IMR-90 (cell line): ENCODE data around the gene ZNF550. TPM values are rescaled to one million over a fixed set of nuclear protein-coding genes. Genes with fewer than 3 reads are reported as not detected.

Experiments used
- ATAC-seq: fragments of 200-7000 bp; cut with Tn5 transposase; 2 replicates; pipeline ENCODE4 v1.9.1; 2020; ENCODE audit warnings: low read depth, mild to moderate bottlenecking, moderate library complexity
- BruUV-seq: library from RNA; stranded (reverse); fragments of 400-500 nt; replicated peaks from 2 replicates; lab custom pipeline; 2021; lab: Mats Ljungman, UMichigan
- CTCF ChIA-PET: fragments of 300-600 bp; formaldehyde crosslinking; extraction: SDS; loops from one replicate; lab custom pipeline; 2021; ENCODE audit warnings: antibody characterized with exemption; lab: Yijun Ruan, JAX
- POLR2A ChIA-PET: fragments of 300-600 bp; sonication (Branson Sonifier 250); formaldehyde crosslinking; loops from one replicate; lab custom pipeline; 2022; ENCODE audit warnings: antibody characterized with exemption; ENCODE audit not compliant: unreplicated experiment; lab: Charles Lee
- DNase-seq: peaks from one replicate; pipeline ENCODE4 v3.0.0; 2013
- H2AFZ ChIP-seq: replicated peaks from 2 replicates; pipeline ENCODE3; 2013; ENCODE audit warnings: low read length, mild to moderate bottlenecking; ENCODE audit not compliant: poor library complexity
- H2AK5ac ChIP-seq: 2 replicates; pipeline ENCODE4 v1.6.1; 2013; ENCODE audit warnings: low read depth, low read length, inconsistent platforms
- H2AK9ac ChIP-seq: replicated peaks from 2 replicates; pipeline ENCODE3; 2013; ENCODE audit warnings: mild to moderate bottlenecking, low read depth, low read length, moderate library complexity; ENCODE audit not compliant: poor library complexity
- H2BK120ac ChIP-seq: 2 replicates; pipeline ENCODE4 v1.6.1; 2013; ENCODE audit warnings: low read depth, low read length, inconsistent platforms
- H2BK15ac ChIP-seq: 3 replicates; pipeline ENCODE4 v1.6.1; 2013; ENCODE audit warnings: low read depth, low read length, inconsistent platforms
- H2BK20ac ChIP-seq: 2 replicates; pipeline ENCODE4 v1.6.1; 2013; ENCODE audit warnings: low read depth, mild to moderate bottlenecking, inconsistent platforms, low read length, moderate library complexity
- H2BK5ac ChIP-seq: 2 replicates; pipeline ENCODE4 v1.6.1; 2013; ENCODE audit warnings: mild to moderate bottlenecking, low read depth, low read length, inconsistent platforms; ENCODE audit not compliant: poor library complexity, severe bottlenecking
- H3K14ac ChIP-seq: replicated peaks from 2 replicates; pipeline ENCODE4 v1.6.1; 2013; ENCODE audit warnings: low read depth, low read length, inconsistent platforms
- H3K18ac ChIP-seq: 2 replicates; pipeline ENCODE4 v1.6.1; 2013; ENCODE audit warnings: low read depth, low read length, control low read depth
- H3K23ac ChIP-seq: 2 replicates; pipeline ENCODE4 v1.6.1; 2013; ENCODE audit warnings: low read depth, low read length, inconsistent platforms
- H3K27ac ChIP-seq: 2 replicates; pipeline ENCODE4 v1.5.1; 2013; ENCODE audit warnings: mild to moderate bottlenecking, control low read depth, low read length; ENCODE audit not compliant: insufficient read depth
- H3K27me3 ChIP-seq: 2 replicates; pipeline ENCODE4 v1.6.1; 2013; ENCODE audit warnings: low read length; ENCODE audit not compliant: control insufficient read depth, insufficient read depth
- H3K36me3 ChIP-seq: 2 replicates; pipeline ENCODE4 v1.6.1; 2013; ENCODE audit warnings: low read length, mixed read lengths; ENCODE audit not compliant: control insufficient read depth, insufficient read depth
- H3K4ac ChIP-seq: 2 replicates; pipeline ENCODE4 v1.6.1; 2013; ENCODE audit warnings: low read depth, low read length, inconsistent platforms
- H3K4me1 ChIP-seq: 2 replicates; pipeline ENCODE4 v1.6.1; 2013; ENCODE audit warnings: low read length, mixed read lengths; ENCODE audit not compliant: control insufficient read depth, insufficient read depth
- H3K4me2 ChIP-seq: 2 replicates; pipeline ENCODE4 v1.6.1; 2013; ENCODE audit warnings: low read depth, mild to moderate bottlenecking, control low read depth, low read length, moderate library complexity
- H3K4me3 ChIP-seq: 2 replicates; pipeline ENCODE4 v1.5.1; 2013; ENCODE audit warnings: low read depth, mild to moderate bottlenecking, control low read depth, low read length, moderate library complexity; ENCODE audit not compliant: insufficient read depth
- H3K56ac ChIP-seq: 2 replicates; pipeline ENCODE4 v1.6.1; 2013; ENCODE audit warnings: low read length, inconsistent platforms; ENCODE audit not compliant: insufficient read depth; ENCODE audit errors: extremely low read depth
- H3K79me1 ChIP-seq, 2 experiments: 2 replicates each; pipeline ENCODE4 v1.6.1; 2013; ENCODE audit warnings: low read length in 2 of 2, inconsistent platforms in 1 of 2, low read depth in 1 of 2
- H3K9ac ChIP-seq: 2 replicates; pipeline ENCODE4 v1.6.1; 2013; ENCODE audit warnings: low read depth, low read length, control low read depth
- H3K9me1 ChIP-seq: 2 replicates; pipeline ENCODE4 v1.6.1; 2013; ENCODE audit warnings: low read length, inconsistent platforms; ENCODE audit not compliant: insufficient read depth
- H3K9me3 ChIP-seq: 2 replicates; pipeline ENCODE4 v1.6.1; 2013; ENCODE audit warnings: low read length; ENCODE audit not compliant: control insufficient read depth, insufficient read depth
- H4K20me1 ChIP-seq: 2 replicates; pipeline ENCODE4 v1.6.1; 2013; ENCODE audit warnings: low read length, inconsistent platforms; ENCODE audit not compliant: insufficient read depth
- H4K5ac ChIP-seq: 2 replicates; pipeline ENCODE4 v1.6.1; 2013; ENCODE audit warnings: mild to moderate bottlenecking, low read depth, low read length, control low read depth
- H4K8ac ChIP-seq, 2 experiments: 2 replicates each; pipeline ENCODE4 v1.6.1; 2013; ENCODE audit warnings: low read depth in 2 of 2, low read length in 2 of 2, control low read depth in 1 of 2, inconsistent platforms in 1 of 2
- H4K91ac ChIP-seq: 2 replicates; pipeline ENCODE4 v1.6.1; 2013; ENCODE audit warnings: low read depth, low read length, inconsistent platforms; ENCODE audit not compliant: insufficient read depth
- BHLHE40 ChIP-seq: fragments of 150-350 bp; IDR thresholded peaks from 2 replicates; pipeline ENCODE4 v1.6.1; 2016; ENCODE audit warnings: mild to moderate bottlenecking, low read depth, low read length
- CEBPB ChIP-seq: IDR thresholded peaks from 2 replicates; pipeline ENCODE4 v1.6.1; 2012; ENCODE audit warnings: low read depth, low read length, improper control_type of control experiment
- CHD1 ChIP-seq: IDR thresholded peaks from 2 replicates; pipeline ENCODE4 v1.6.1; 2012; ENCODE audit warnings: low read depth, low read length, improper control_type of control experiment
- CTCF ChIP-seq: conservative IDR thresholded peaks from 2 replicates; pipeline ENCODE4 v1.5.1; 2012; ENCODE audit warnings: mild to moderate bottlenecking, low read depth, low read length, improper control_type of control experiment
- ELK1 ChIP-seq: fragments of 150-350 bp; IDR thresholded peaks from 2 replicates; pipeline ENCODE4 v1.6.1; 2016; ENCODE audit warnings: low read depth, mild to moderate bottlenecking, low read length, moderate library complexity, borderline replicate concordance
- FOS ChIP-seq: fragments of 150-350 bp; IDR thresholded peaks from 2 replicates; pipeline ENCODE4 v1.6.1; 2016; ENCODE audit warnings: low read depth, low read length
- MAFK ChIP-seq: IDR thresholded peaks from 2 replicates; pipeline ENCODE4 v1.6.1; 2012; ENCODE audit warnings: low read depth, low read length, improper control_type of control experiment
- MXI1 ChIP-seq: IDR thresholded peaks from 2 replicates; pipeline ENCODE4 v1.6.1; 2012; ENCODE audit warnings: low read depth, mild to moderate bottlenecking, low read length, moderate library complexity, borderline replicate concordance
- NFE2L2 ChIP-seq: fragments of 150-350 bp; IDR thresholded peaks from 2 replicates; pipeline ENCODE4 v1.6.1; 2016; ENCODE audit warnings: low read depth, mild to moderate bottlenecking, low read length
- RCOR1 ChIP-seq: IDR thresholded peaks from 2 replicates; pipeline ENCODE4 v1.6.1; 2012; ENCODE audit warnings: mild to moderate bottlenecking, low read length, improper control_type of control experiment; ENCODE audit not compliant: insufficient replicate concordance
- RFX5 ChIP-seq: IDR thresholded peaks from 2 replicates; pipeline ENCODE4 v1.8.0; 2012; ENCODE audit warnings: low read depth, mild to moderate bottlenecking, low read length, moderate library complexity
- SMC3 ChIP-seq: fragments of 150-350 bp; IDR thresholded peaks from 2 replicates; pipeline ENCODE4 v1.6.1; 2016; ENCODE audit warnings: low read depth, mild to moderate bottlenecking, antibody characterized with exemption, low read length, moderate library complexity
- USF2 ChIP-seq: fragments of 150-350 bp; IDR thresholded peaks from 2 replicates; pipeline ENCODE4 v1.6.1; 2017; ENCODE audit warnings: mild to moderate bottlenecking, antibody characterized with exemption, low read length, low read depth
- WGBS, 2 experiments: methylation state at CpG; one replicate each; pipeline versions ENCODE4 v1.1.5 to v1.1.7; 2013; ENCODE audit warnings: missing lambda C conversion rate in 2 of 2; ENCODE audit not compliant: insufficient read length in 1 of 2; ENCODE audit errors: extremely low coverage in 2 of 2; 5-methylcytosine and 5-hydroxymethylcytosine counted together
- dilution Hi-C: fragments of 300-500 bp; cut with HindIII; formaldehyde crosslinking; loops from one replicate; pipeline ENCODE4 v1.14.3; 2018; ENCODE audit warnings: low sequenced_read_pairs; ENCODE audit not compliant: unreplicated experiment
- in situ Hi-C: fragments of 300-500 bp; cut with MboI; formaldehyde crosslinking; loops from 3 replicates; pipeline ENCODE4 v1.14.3; 2019; ENCODE audit warnings: low sequenced_read_pairs, inconsistent platforms, mixed read lengths
- intact Hi-C: fragments of 100-400 bp; cut with micrococcal nuclease; formaldehyde crosslinking; loops from 2 replicates; pipeline ENCODE4 v1.10.0; 2022
- polyA plus RNA-seq, 3 experiments: library from polyadenylated mRNA; depleted of rRNA; stranded (reverse); fragments of >200 nt; gene quantifications; 2 replicates each; pipeline ENCODE4 v1.2.3, GENCODE V29; 2012; ENCODE audit warnings: low replicate concordance in 1 of 3
- total RNA-seq: library from RNA; depleted of rRNA; stranded (reverse); fragments of >200 nt; gene quantifications from 2 replicates; pipeline ENCODE4 v1.2.3, GENCODE V29; 2012

Gene ZNF550
- total and polyA plus RNA-seq, 2 of the 4 experiments (the other 2 are of a cell fraction) = 5.7 to 12.5 TPM

- Histone ChIP-seq H3K79me1 (peaks cover 30 to 33% of the 10 kb centered on the region in 2 experiments), H2BK5ac (peak within 1 kb of the TSS; percentile 14), H3K23ac (peak within 1 kb of the TSS; percentile 15; the same call in 1 of the 2 replicates), H4K5ac (peak within 1 kb of the TSS; percentile 16; the same call in 1 of the 2 replicates), H2AK5ac (peak within 1 kb of the TSS; percentile 18; the same call in 1 of the 2 replicates), H2BK120ac (no peak within 1 kb of the TSS; the same call in 1 of the 2 replicates), H3K36me3 (peaks cover 7% of the 10 kb centered on the region), H2AFZ (peak within 1 kb of the TSS; percentile 96), H3K4me1 (peaks cover 2% of the 10 kb centered on the region; the same call in 1 of the 2 replicates), H2AK9ac (peak within 1 kb of the TSS; percentile 87), H3K4me2 (peak within 1 kb of the TSS; percentile 87), H4K20me1 (no peaks in the 10 kb centered on the region), H2BK15ac (no peak within 1 kb of the TSS), H3K27ac (peak within 1 kb of the TSS; percentile 45), H2BK20ac (no peak within 1 kb of the TSS), H3K56ac (no peak within 1 kb of the TSS), H3K9me3 (peaks cover 7% of the 10 kb centered on the region), H3K4me3 (peak within 1 kb of the TSS; percentile 71), H4K91ac (no peak within 1 kb of the TSS), H4K8ac (peak within 1 kb of the TSS; percentile 35 to 68; a peak in 3 of 4 replicates), H3K27me3 (no peaks in the 10 kb centered on the region), H3K4ac (peak within 1 kb of the TSS; percentile 47), H3K14ac (peak within 1 kb of the TSS; percentile 5; the same call in 1 of the 2 replicates), H3K9me1 (no peaks in the 10 kb centered on the region), H3K18ac (no peak within 1 kb of the TSS), H3K9ac (peak within 1 kb of the TSS; percentile 78)
- no TSS peak for BruUV-seq
- dilution Hi-C loops (no loop called here), in situ Hi-C loops (no loop called here), intact Hi-C loops (no loop called here)
- peak; percentile 100 for ATAC-seq
- ChIA-PET CTCF (no interaction called here), POLR2A (no interaction called here)
- 0% methylated on average over 32 of the region's 64 CpGs; no CpG with 5 or more reads in 1 of the 2 experiments for WGBS, 2 experiments
- peak; percentile 93 for DNase-seq
- TF ChIP-seq USF2 (peak; percentile 71), FOS (no peak), MAFK (no peak), CEBPB (peak; percentile 72), RFX5 (no peak), CHD1 (no peak), RCOR1 (no peak), MXI1 (peak; percentile 57; the same call in 1 of the 2 replicates), ELK1 (no peak), CTCF (no peak), SMC3 (no peak), BHLHE40 (peak; percentile 80), NFE2L2 (no peak)
Measured at GRCh38 chr19:57527136-57527881, 32.4 kb downstream of the ZNF550 start, which contains the start of gene ZNF549. ZNF549 (plus strand) TSS chr19:57527356; CDS start chr19:57527574, 218 bp downstream.
